K562 (cell line): ENCODE results near the gene MYL4. TPM values are rescaled to one million over a fixed set of nuclear protein-coding genes. Genes with fewer than 3 reads are reported as not detected.

Experiments
- DNMT1 ChIP-seq: fragments of 450-650 bp; IDR thresholded peaks from 2 replicates; pipeline ENCODE4 v1.6.1; 2016; ENCODE audit warnings: antibody characterized with exemption, mild to moderate bottlenecking
- FOSL1 ChIP-seq: fragments of 200-800 bp; sonication (Bioruptor generic); conservative IDR thresholded peaks from 2 replicates; pipeline ENCODE4 v1.6.1; 2016; ENCODE audit warnings: missing genetic modification characterization, missing compliant biosample characterization
- IFI16 ChIP-seq: fragments of 250-450 bp; sonication (Bioruptor Pico); IDR thresholded peaks from 2 replicates; pipeline ENCODE4 v2.1.2; 2022; ENCODE audit warnings: mild to moderate bottlenecking, inconsistent platforms
- SMAD1 ChIP-seq: fragments of 150-350 bp; IDR thresholded peaks from 2 replicates; pipeline ENCODE4 v1.6.1; 2014; ENCODE audit warnings: low read length, low read depth; ENCODE audit not compliant: partially characterized antibody
- SP1 ChIP-seq: sonication (generic); formaldehyde crosslinking; IDR thresholded peaks from 2 replicates; pipeline ENCODE4 v1.8.1; 2022; ENCODE audit warnings: mild to moderate bottlenecking, missing genetic modification reagents
- ZBTB7A ChIP-seq: IDR thresholded peaks from 2 replicates; pipeline ENCODE4 v1.6.1; 2011; ENCODE audit warnings: low read depth, mild to moderate bottlenecking, low read length, moderate library complexity, borderline replicate concordance; ENCODE audit not compliant: control insufficient read depth
- ZNF589 ChIP-seq: fragments of 200-800 bp; sonication (Bioruptor generic); IDR thresholded peaks from 2 replicates; pipeline ENCODE4 v1.6.1; 2016; ENCODE audit warnings: low read depth, missing genetic modification characterization, missing compliant biosample characterization
- ZNF764 ChIP-seq: fragments of 250-450 bp; sonication (Bioruptor Pico); IDR thresholded peaks from 2 replicates; pipeline ENCODE4 v1.4.0; 2020; ENCODE audit warnings: low read depth, mild to moderate bottlenecking, moderate library complexity
- polyA plus RNA-seq, 8 experiments: library from polyadenylated mRNA; depleted of rRNA in 4 of 8; stranded (reverse) in 5 of 8; unstranded in 3 of 8; fragments of >200 nt; fragmentation: Nextera tagmentation in 2 of 8; fragmentation: Illumina TruSeq in 1 of 8; extraction: Ambion mirVana in 2 of 8; extraction: Trizol in 1 of 8; gene quantifications; 2 replicates each; pipeline versions ENCODE4 v1.2.1 to v1.2.3, GENCODE V29; 2011 to 2014; ENCODE audit warnings: inconsistent platforms in 1 of 8, missing spikeins in 1 of 8
- total RNA-seq, 7 experiments: library from RNA; depleted of rRNA in 6 of 7; stranded (reverse); fragments of >200 nt in 6 of 7; fragmentation: Illumina TruSeq in 2 of 7; extraction: Trizol in 2 of 7; gene quantifications; 2 replicates each; pipeline versions ENCODE4 v1.2.1 to v1.2.3, GENCODE V29; 2011 to 2021; ENCODE audit warnings: low replicate concordance in 1 of 7
- TF ChIP-seq, protein P1 (sequence below): fragments of 450-650 bp; IDR thresholded peaks from 2 replicates; pipeline ENCODE4 v1.6.1; 2017; ENCODE audit warnings: antibody characterized with exemption, mild to moderate bottlenecking

Gene MYL4
- total and polyA plus RNA-seq, 9 of the 15 experiments (the other 6 are each of a cell fraction or from before 2014, with no cell fraction given), result 117 to 423 (median 221) TPM

DNA sequence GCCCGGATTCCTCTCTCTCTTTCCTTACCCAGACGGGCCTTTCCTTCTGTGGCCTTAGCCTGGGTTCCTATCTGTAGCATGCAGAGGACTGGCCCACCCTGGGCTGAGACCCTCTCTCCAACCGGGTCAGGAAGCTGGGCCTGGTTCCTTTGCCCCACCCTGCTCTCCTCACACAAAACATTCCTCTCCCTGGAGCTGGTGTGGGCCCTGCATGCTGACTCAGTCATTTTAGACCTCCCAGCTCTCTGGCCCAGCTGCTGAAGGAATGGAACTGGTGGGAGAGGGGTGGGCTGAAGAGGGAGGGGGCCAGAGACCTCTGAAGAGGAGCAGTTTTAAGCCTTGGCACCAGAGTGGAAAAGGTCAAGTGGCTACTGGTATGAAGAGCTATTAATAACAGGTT lies 957 bp downstream of the MYL4 start (continued):
- TF ChIP-seq SP1 (CRISPR knock-in tag) (0 out of 2 replicates have a peak, but pooled peaks have one; percentile 20), ZNF589 (no peak), DNMT1 (no peak), FOSL1 (tag) (no peak), ZNF764 (CRISPR knock-in tag) (no peak), SMAD1 (no peak), ZBTB7A (0 out of 2 replicates have a peak, but pooled peaks have one; percentile 30), IFI16 (CRISPR knock-in tag) (no peak)
- TF ChIP-seq, protein P1, sequence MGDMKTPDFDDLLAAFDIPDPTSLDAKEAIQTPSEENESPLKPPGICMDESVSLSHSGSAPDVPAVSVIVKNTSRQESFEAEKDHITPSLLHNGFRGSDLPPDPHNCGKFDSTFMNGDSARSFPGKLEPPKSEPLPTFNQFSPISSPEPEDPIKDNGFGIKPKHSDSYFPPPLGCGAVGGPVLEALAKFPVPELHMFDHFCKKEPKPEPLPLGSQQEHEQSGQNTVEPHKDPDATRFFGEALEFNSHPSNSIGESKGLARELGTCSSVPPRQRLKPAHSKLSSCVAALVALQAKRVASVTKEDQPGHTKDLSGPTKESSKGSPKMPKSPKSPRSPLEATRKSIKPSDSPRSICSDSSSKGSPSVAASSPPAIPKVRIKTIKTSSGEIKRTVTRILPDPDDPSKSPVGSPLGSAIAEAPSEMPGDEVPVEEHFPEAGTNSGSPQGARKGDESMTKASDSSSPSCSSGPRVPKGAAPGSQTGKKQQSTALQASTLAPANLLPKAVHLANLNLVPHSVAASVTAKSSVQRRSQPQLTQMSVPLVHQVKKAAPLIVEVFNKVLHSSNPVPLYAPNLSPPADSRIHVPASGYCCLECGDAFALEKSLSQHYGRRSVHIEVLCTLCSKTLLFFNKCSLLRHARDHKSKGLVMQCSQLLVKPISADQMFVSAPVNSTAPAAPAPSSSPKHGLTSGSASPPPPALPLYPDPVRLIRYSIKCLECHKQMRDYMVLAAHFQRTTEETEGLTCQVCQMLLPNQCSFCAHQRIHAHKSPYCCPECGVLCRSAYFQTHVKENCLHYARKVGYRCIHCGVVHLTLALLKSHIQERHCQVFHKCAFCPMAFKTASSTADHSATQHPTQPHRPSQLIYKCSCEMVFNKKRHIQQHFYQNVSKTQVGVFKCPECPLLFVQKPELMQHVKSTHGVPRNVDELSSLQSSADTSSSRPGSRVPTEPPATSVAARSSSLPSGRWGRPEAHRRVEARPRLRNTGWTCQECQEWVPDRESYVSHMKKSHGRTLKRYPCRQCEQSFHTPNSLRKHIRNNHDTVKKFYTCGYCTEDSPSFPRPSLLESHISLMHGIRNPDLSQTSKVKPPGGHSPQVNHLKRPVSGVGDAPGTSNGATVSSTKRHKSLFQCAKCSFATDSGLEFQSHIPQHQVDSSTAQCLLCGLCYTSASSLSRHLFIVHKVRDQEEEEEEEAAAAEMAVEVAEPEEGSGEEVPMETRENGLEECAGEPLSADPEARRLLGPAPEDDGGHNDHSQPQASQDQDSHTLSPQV, result peak; percentile 14
- TF ChIP-seq, all 486 proteins: peak for 27
